Kidney epithelial cell (primary cell): ENCODE measurements around the gene SLC26A4. TPM values are rescaled to one million over a fixed set of nuclear protein-coding genes. Genes with fewer than 3 reads are reported as not detected.

Source experiments
- DNase-seq: peaks from one replicate; pipeline ENCODE4 v3.0.0-alpha.2; 2010; ENCODE audit warnings: low read depth
- H3K27me3 ChIP-seq: 2 replicates; pipeline ENCODE4 v1.6.0; 2011; ENCODE audit warnings: low read length; ENCODE audit not compliant: control insufficient read depth, insufficient read depth
- H3K36me3 ChIP-seq: 2 replicates; pipeline ENCODE4 v1.5.1; 2011; ENCODE audit warnings: low read length; ENCODE audit not compliant: control insufficient read depth, insufficient read depth
- H3K4me3 ChIP-seq: 2 replicates; pipeline ENCODE4 v1.5.1; 2011; ENCODE audit warnings: low read depth, mild to moderate bottlenecking, control low read depth, low read length
- total RNA-seq: library from RNA; depleted of rRNA; stranded (reverse); fragments of >200 nt; gene quantifications from 2 replicates; pipeline ENCODE4 v1.2.3, GENCODE V29; 2015
- TF ChIP-seq, protein P1 (sequence below): IDR thresholded peaks from 2 replicates; pipeline ENCODE4 v1.5.1; 2011; ENCODE audit warnings: mild to moderate bottlenecking, moderate library complexity, low read length, control low read depth, inconsistent platforms; ENCODE audit not compliant: insufficient read depth, poor library complexity, severe bottlenecking

Gene SLC26A4
- total RNA-seq, 1 donor from 2014 or later: 0.25 TPM

DNA sequence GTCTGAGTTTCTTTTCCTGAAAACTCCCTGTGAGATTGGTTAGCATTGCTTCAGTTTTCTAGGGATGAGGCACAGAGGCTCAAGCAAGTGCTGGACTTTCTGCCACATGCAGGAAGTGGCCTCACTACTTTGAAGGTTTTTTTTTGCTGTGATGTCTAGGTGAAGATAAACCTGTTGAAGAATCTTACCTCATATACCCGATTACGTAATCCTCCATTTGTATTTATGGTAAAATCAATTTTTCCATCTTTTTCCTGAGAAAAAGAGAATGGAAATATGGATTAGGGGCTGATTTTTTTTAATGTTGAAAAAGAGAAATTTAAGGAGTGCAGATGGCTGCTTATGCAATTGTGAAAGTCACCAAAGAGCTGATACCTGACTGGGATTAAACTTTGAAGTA, 106.8 kb downstream of the SLC26A4 start:
- Histone ChIP-seq H3K36me3 (no peaks in the 10 kb centered on the region), H3K27me3 (no peaks in the 10 kb centered on the region), H3K4me3 (no peak overlapping the region)
- DNase-seq: no peak
- TF ChIP-seq, protein P1, sequence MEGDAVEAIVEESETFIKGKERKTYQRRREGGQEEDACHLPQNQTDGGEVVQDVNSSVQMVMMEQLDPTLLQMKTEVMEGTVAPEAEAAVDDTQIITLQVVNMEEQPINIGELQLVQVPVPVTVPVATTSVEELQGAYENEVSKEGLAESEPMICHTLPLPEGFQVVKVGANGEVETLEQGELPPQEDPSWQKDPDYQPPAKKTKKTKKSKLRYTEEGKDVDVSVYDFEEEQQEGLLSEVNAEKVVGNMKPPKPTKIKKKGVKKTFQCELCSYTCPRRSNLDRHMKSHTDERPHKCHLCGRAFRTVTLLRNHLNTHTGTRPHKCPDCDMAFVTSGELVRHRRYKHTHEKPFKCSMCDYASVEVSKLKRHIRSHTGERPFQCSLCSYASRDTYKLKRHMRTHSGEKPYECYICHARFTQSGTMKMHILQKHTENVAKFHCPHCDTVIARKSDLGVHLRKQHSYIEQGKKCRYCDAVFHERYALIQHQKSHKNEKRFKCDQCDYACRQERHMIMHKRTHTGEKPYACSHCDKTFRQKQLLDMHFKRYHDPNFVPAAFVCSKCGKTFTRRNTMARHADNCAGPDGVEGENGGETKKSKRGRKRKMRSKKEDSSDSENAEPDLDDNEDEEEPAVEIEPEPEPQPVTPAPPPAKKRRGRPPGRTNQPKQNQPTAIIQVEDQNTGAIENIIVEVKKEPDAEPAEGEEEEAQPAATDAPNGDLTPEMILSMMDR: no peak

Other genes with a start within 250 kb of the SLC26A4 start
- not detected in 2 replicates for gene GPR22, start 190.8 kb upstream of the SLC26A4 start, total RNA-seq
- 34.0 and 37.1 TPM in 2 replicates for gene COG5, start 96.9 kb upstream of the SLC26A4 start, total RNA-seq
- gene DUS4L, start 96.9 kb upstream of the SLC26A4 start, total RNA-seq: 16.4 and 19.6 TPM in 2 replicates
- gene BCAP29, start 80.6 kb upstream of the SLC26A4 start, total RNA-seq: 62.2 and 64.3 TPM in 2 replicates
- 26.7 and 42.3 TPM in 2 replicates for gene CBLL1, start 83.3 kb downstream of the SLC26A4 start, total RNA-seq
- not detected in 2 replicates for gene SLC26A3, start 142.4 kb downstream of the SLC26A4 start, total RNA-seq
- 42.6 and 68.8 TPM in 2 replicates for gene DLD, start 230.4 kb downstream of the SLC26A4 start, total RNA-seq